Kidney epithelial cell (primary cell): Measurements from ENCODE around the gene COL8A1. TPM values are rescaled to one million over a fixed set of nuclear protein-coding genes. Genes with fewer than 3 reads are reported as not detected.

Experiments used
- DNase-seq: peaks from one replicate; pipeline ENCODE4 v3.0.0-alpha.2; 2010; ENCODE audit warnings: low read depth
- H3K27me3 ChIP-seq: 2 replicates; pipeline ENCODE4 v1.6.0; 2011; ENCODE audit warnings: low read length; ENCODE audit not compliant: control insufficient read depth, insufficient read depth
- H3K36me3 ChIP-seq: 2 replicates; pipeline ENCODE4 v1.5.1; 2011; ENCODE audit warnings: low read length; ENCODE audit not compliant: control insufficient read depth, insufficient read depth
- H3K4me3 ChIP-seq: 2 replicates; pipeline ENCODE4 v1.5.1; 2011; ENCODE audit warnings: low read depth, mild to moderate bottlenecking, control low read depth, low read length
- total RNA-seq: library from RNA; depleted of rRNA; stranded (reverse); fragments of >200 nt; gene quantifications from 2 replicates; pipeline ENCODE4 v1.2.3, GENCODE V29; 2015
- TF ChIP-seq, protein P1 (sequence below): IDR thresholded peaks from 2 replicates; pipeline ENCODE4 v1.5.1; 2011; ENCODE audit warnings: mild to moderate bottlenecking, moderate library complexity, low read length, control low read depth, inconsistent platforms; ENCODE audit not compliant: insufficient read depth, poor library complexity, severe bottlenecking

The COL8A1 gene
- total RNA-seq, 1 donor from 2014 or later = 24.4 TPM

DNA sequence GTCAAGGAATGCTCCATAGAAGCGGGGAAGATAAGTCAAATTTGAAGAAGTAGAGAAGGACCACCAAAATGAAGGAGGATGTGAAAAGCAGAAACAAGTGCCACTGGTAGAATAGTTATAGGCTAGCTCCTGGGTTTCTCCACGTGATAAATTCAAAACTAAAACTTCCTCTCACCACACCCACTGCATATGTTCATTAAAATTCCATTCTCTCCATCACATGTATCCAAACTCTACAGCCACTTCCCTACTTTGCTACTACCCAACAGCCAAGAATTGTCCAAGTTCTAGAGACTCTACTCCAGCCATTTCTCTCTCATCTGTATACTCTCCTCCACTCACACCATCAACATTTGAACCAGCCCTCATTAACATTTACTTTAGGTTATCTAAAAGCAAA, 60.5 kb downstream of the COL8A1 start:
- DNase-seq = no peak
- H3K27me3 ChIP-seq = no peaks in the 10 kb centered on the region
- TF ChIP-seq, protein P1, sequence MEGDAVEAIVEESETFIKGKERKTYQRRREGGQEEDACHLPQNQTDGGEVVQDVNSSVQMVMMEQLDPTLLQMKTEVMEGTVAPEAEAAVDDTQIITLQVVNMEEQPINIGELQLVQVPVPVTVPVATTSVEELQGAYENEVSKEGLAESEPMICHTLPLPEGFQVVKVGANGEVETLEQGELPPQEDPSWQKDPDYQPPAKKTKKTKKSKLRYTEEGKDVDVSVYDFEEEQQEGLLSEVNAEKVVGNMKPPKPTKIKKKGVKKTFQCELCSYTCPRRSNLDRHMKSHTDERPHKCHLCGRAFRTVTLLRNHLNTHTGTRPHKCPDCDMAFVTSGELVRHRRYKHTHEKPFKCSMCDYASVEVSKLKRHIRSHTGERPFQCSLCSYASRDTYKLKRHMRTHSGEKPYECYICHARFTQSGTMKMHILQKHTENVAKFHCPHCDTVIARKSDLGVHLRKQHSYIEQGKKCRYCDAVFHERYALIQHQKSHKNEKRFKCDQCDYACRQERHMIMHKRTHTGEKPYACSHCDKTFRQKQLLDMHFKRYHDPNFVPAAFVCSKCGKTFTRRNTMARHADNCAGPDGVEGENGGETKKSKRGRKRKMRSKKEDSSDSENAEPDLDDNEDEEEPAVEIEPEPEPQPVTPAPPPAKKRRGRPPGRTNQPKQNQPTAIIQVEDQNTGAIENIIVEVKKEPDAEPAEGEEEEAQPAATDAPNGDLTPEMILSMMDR = no peak
- H3K36me3 ChIP-seq = peaks cover 1% of the 10 kb centered on the region
- no peak overlapping the region for H3K4me3 ChIP-seq

DNA sequence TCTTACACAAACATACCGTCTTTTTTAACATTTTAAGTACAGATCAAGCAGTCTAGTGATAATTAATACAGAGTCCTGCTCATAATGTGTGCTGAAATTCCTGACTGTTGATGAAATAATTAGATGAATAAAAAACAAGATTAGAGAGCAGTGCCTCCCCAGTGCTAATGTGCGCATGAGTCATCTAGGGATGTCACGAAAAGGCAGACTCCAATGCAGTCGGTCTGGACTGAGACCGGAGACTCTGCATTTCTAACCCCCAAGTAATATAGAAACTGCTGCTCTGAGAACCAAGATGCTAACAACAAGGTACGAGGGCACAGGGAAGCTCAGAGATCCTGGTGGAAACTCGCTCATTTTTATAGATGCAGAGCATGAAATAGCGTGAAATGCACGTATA, 61.4 kb downstream of the COL8A1 start:
- no peak overlapping the region for H3K4me3 ChIP-seq
- TF ChIP-seq, protein P1 = no peak
- peaks cover 1% of the 10 kb centered on the region for H3K36me3 ChIP-seq
- no peaks in the 10 kb centered on the region for H3K27me3 ChIP-seq
- DNase-seq = no peak

- no peaks in the 10 kb centered on the region for H3K27me3 ChIP-seq
- DNase-seq = no peak
- TF ChIP-seq, protein P1 = no peak
- peaks cover 1% of the 10 kb centered on the region for H3K36me3 ChIP-seq
- no peak overlapping the region for H3K4me3 ChIP-seq
These were observed 62.4 kb downstream of the COL8A1 start for GRCh38 chr3:99700631-99701268.

GRCh38 chr3:99702953-99703943, 64.9 kb downstream of the COL8A1 start:
- H3K4me3 ChIP-seq = no peak overlapping the region
- no peak for DNase-seq
- TF ChIP-seq, protein P1 = no peak

DNA sequence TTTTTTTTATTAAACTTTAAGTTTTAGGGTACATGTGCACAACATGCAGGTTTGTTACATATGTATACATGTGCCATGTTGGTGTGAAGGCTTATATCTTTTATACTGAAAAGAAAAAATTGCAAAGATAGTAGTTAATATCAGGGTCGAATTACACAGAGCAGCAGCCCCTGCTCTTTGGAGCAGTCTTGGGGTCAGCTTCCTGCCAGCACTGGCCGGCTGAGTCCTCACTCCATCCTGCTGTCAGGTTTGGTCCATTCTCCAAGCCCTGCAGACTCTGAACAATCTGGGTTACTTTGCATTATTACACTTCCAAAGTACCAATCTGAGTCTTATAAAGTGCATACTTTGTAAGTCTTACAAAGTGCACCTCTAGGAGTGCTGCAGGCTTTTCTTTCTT, 66.0 kb downstream of the COL8A1 start:
- Histone ChIP-seq H3K36me3 (peaks cover 1% of the 10 kb centered on the region), H3K4me3 (no peak overlapping the region), H3K27me3 (no peaks in the 10 kb centered on the region)
- TF ChIP-seq, protein P1 = no peak
- DNase-seq = no peak

More at GRCh38 chr3:99702953-99703943, 64.9 kb downstream of the COL8A1 start:
- no peaks in the 10 kb centered on the region for H3K27me3 ChIP-seq
- H3K36me3 ChIP-seq = peaks cover 1% of the 10 kb centered on the region
